Measurements from ENCODE around the gene SYNE3. TPM values are rescaled to one million over a fixed set of nuclear protein-coding genes. Genes with fewer than 3 reads are reported as not detected.

Gene SYNE3
- total RNA-seq, 1 donor from 2014 or later = 42.6 TPM

DNA sequence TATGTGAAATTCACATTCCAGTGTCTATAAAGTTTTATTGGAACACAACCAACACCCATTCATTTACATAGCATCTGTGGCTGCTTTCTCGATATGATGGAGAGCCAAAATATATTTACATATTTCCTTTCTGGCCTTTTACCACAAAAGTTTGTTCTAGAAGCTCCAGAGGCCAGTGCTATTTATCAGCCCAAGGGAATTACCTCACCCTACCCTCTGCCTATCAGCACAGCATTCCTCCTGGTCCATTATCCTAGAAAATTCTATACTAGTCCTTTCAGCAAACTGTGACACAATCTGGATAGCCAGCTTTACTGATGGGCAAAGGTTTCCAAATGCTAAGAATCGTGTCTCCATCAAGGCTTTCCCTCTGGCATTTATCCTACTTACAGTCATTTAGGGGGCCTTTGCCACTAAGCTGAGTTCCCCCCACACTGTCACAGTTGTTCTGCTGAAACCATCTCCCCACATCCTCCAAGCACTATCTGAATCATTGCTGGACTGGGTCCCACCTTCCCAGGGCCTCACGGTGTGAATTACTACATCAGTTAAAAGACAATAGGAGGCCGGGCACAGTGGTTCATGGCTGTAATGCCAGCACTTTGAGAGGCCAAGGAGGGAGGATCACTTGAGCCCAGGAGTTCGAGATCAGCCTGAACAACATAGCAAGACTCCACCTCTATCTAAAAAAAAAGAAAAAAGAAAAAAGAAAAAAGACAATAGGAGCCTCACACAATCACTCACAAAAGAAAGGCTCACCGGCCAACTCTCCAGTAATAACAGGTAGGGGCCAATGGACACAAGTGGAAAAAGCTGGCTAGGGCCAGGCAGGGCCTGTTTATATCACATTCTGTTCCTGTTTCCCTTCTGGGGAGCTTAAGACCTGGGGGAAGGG is 12.1 kb downstream of the SYNE3 start:
- Mint-ChIP-seq H3K27me3 (ENCODE audit: insufficient read depth) (no peaks in the 10 kb centered on the region), H3K27ac (peak overlapping the region; percentile 91), H3K4me3 (no peak overlapping the region), H3K9me3 (no peaks in the 10 kb centered on the region), H3K36me3 (ENCODE audit: low read depth) (peaks cover 29% of the 10 kb centered on the region), H3K4me1 (ENCODE audit: low read depth) (peaks cover 86% of the 10 kb centered on the region)
- intact Hi-C loops (cut with micrococcal nuclease) = loop anchor here (1.0 kb wide), 3 partner anchors 8 to 19 kb away; partner anchors contain the start of gene SYNE3
- DNase-seq (ENCODE audit: low spot score) = no peak

DNA sequence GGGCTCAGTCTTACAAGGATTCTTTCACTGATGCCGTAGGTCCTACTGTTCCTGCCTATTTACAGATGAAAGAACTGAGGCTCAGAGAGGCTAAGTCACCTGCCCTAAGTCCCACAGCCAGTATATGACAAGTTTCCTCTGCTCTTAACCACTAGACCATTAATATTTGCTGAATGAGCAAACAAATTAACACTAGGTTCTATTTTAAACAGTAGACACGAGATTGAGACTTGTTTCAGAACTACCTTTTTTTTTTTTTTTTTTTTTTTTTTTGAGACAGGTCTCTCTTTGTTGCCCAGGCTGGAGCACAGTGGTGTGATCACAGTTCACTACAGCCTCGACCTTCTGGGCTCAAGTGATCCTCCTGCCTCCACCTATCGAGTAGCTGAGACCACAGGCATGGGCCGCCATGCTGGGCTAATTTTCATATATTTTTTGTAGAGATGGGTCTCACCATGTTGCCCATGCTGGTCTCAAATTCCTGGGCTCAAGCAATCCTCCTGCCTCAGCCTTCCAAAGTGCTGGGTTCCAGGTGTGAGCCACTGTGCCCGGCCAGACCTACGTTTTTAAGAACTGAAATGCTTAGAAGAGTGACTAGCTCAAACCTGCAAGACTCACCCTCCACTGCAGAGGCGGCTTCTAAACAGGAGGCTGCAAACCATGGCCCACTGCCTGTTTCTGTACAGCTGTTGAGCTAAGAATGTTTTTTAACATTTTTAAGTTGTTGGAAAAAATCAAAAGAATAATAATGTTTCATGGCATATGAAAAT is 12.9 kb downstream of the SYNE3 start:
- Mint-ChIP-seq H3K4me3 (no peak overlapping the region), H3K36me3 (ENCODE audit: low read depth) (peaks cover 27% of the 10 kb centered on the region), H3K9me3 (no peaks in the 10 kb centered on the region), H3K27ac (peak overlapping the region; percentile 29), H3K4me1 (ENCODE audit: low read depth) (peaks cover 87% of the 10 kb centered on the region), H3K27me3 (ENCODE audit: insufficient read depth) (no peaks in the 10 kb centered on the region)
- intact Hi-C loops (cut with micrococcal nuclease) = loop anchor here (1.0 kb wide), 3 partner anchors 7 to 20 kb away; partner anchors contain the start of gene SYNE3
- no peak for DNase-seq (ENCODE audit: low spot score)

GRCh38 chr14:95502381-95502950 is 14.0 kb downstream of the SYNE3 start:
- Mint-ChIP-seq H3K4me1 (ENCODE audit: low read depth) (peaks cover 80% of the 10 kb centered on the region), H3K36me3 (ENCODE audit: low read depth) (peaks cover 22% of the 10 kb centered on the region), H3K9me3 (no peaks in the 10 kb centered on the region), H3K27ac (peak overlapping the region; percentile 34), H3K27me3 (ENCODE audit: insufficient read depth) (no peaks in the 10 kb centered on the region), H3K4me3 (no peak overlapping the region)
- intact Hi-C loops (cut with micrococcal nuclease) = no loop called here
- no peak for DNase-seq (ENCODE audit: low spot score)

GRCh38 chr14:95500772-95501401 is 15.6 kb downstream of the SYNE3 start:
- Mint-ChIP-seq H3K4me1 (ENCODE audit: low read depth) (peaks cover 80% of the 10 kb centered on the region), H3K36me3 (ENCODE audit: low read depth) (peaks cover 22% of the 10 kb centered on the region), H3K9me3 (no peaks in the 10 kb centered on the region), H3K4me3 (no peak overlapping the region), H3K27me3 (ENCODE audit: insufficient read depth) (no peaks in the 10 kb centered on the region), H3K27ac (peak overlapping the region; percentile 53)
- intact Hi-C loops (cut with micrococcal nuclease) = no loop called here
- DNase-seq (ENCODE audit: low spot score) = no peak

DNA sequence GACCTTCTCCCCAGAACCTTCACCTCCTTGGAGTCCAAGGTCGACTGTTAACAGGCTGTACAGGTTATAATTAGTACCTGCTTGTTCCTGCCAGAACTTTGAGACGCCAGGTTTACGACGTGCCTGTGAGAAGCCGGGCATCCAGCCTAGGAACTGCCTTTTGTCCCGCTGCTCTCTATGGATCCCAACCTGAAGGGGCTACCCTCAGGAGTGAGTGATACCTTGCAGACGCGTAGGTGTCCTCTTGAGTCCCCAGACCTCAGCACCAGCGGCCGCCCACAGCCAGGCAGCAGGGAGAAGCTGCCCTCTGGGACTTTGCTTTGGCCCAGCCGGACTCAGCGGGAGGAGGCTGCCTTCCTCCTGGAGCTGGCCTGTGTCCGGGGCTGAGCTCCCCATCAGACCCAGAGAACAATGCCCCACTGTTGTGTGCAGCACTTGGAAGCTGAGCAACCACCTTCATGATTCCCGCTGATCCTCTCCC is 16.2 kb downstream of the SYNE3 start:
- no peak for DNase-seq (ENCODE audit: low spot score)
- no peaks in the 10 kb centered on the region for H3K9me3 Mint-ChIP-seq
- no peaks in the 10 kb centered on the region for H3K27me3 Mint-ChIP-seq (ENCODE audit: insufficient read depth)
- H3K4me3 Mint-ChIP-seq = no peak overlapping the region
- peaks cover 80% of the 10 kb centered on the region for H3K4me1 Mint-ChIP-seq (ENCODE audit: low read depth)
- peak overlapping the region; percentile 53 for H3K27ac Mint-ChIP-seq
- intact Hi-C loops (cut with micrococcal nuclease) = no loop called here
- H3K36me3 Mint-ChIP-seq (ENCODE audit: low read depth) = peaks cover 21% of the 10 kb centered on the region

- no peak overlapping the region for H3K4me3 Mint-ChIP-seq
- intact Hi-C loops (cut with micrococcal nuclease) = loop anchor here (1.0 kb wide), 3 partner anchors 17 to 57 kb away; partner anchors contain the start of gene SYNE3
- no peaks in the 10 kb centered on the region for H3K27me3 Mint-ChIP-seq (ENCODE audit: insufficient read depth)
- H3K36me3 Mint-ChIP-seq (ENCODE audit: low read depth) = peaks cover 21% of the 10 kb centered on the region
- H3K4me1 Mint-ChIP-seq (ENCODE audit: low read depth) = peaks cover 79% of the 10 kb centered on the region
- peak overlapping the region; percentile 68 for H3K27ac Mint-ChIP-seq
- no peaks in the 10 kb centered on the region for H3K9me3 Mint-ChIP-seq
- DNase-seq (ENCODE audit: low spot score) = no peak
Observed at GRCh38 chr14:95499354-95499750, 17.1 kb downstream of the SYNE3 start.

GRCh38 chr14:95498622-95499353 is 17.7 kb downstream of the SYNE3 start:
- intact Hi-C loops (cut with micrococcal nuclease) = loop anchor here (1.0 kb wide), 4 partner anchors 9 to 56 kb away; partner anchors contain the start of gene SYNE3
- H3K4me1 Mint-ChIP-seq (ENCODE audit: low read depth) = peaks cover 78% of the 10 kb centered on the region
- no peak for DNase-seq (ENCODE audit: low spot score)
- no peaks in the 10 kb centered on the region for H3K27me3 Mint-ChIP-seq (ENCODE audit: insufficient read depth)
- H3K9me3 Mint-ChIP-seq = no peaks in the 10 kb centered on the region
- H3K27ac Mint-ChIP-seq = no peak overlapping the region
- H3K36me3 Mint-ChIP-seq (ENCODE audit: low read depth) = peaks cover 21% of the 10 kb centered on the region
- no peak overlapping the region for H3K4me3 Mint-ChIP-seq

DNA sequence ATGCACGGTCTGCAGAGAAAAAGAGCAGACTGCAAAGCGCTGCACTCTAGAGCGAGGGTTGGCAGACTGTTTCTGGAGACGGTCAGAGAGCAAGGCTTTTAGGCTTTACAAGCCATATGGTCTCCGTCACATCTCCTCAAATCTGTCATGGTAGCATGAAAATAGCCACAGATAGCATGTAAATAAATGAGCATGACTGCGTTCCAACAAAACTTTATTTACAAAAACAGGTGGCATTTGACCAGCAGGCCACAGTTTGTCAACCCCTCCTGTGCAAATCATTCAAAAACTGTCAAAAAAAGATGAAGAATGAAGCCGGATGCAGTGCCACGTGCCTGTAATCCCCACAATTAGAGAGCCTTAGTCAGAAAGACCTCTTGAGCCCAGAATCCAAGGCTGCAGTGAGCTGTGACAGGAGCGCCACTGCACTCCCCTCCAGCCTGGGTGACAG is 18.9 kb downstream of the SYNE3 start:
- peak overlapping the region; percentile 61 for H3K27ac Mint-ChIP-seq
- H3K4me3 Mint-ChIP-seq = no peak overlapping the region
- intact Hi-C loops (cut with micrococcal nuclease) = loop anchor here (1.0 kb wide), 1 partner anchor 10 kb away; no protein-coding TSS in a partner anchor
- peaks cover 18% of the 10 kb centered on the region for H3K36me3 Mint-ChIP-seq (ENCODE audit: low read depth)
- H3K9me3 Mint-ChIP-seq = no peaks in the 10 kb centered on the region
- H3K27me3 Mint-ChIP-seq (ENCODE audit: insufficient read depth) = no peaks in the 10 kb centered on the region
- H3K4me1 Mint-ChIP-seq (ENCODE audit: low read depth) = peaks cover 66% of the 10 kb centered on the region
- no peak for DNase-seq (ENCODE audit: low spot score)

- Mint-ChIP-seq H3K27me3 (ENCODE audit: insufficient read depth) (no peaks in the 10 kb centered on the region), H3K27ac (peak overlapping the region; percentile 94), H3K9me3 (peaks cover 6% of the 10 kb centered on the region), H3K36me3 (ENCODE audit: low read depth) (peaks cover 25% of the 10 kb centered on the region), H3K4me3 (peak overlapping the region; percentile 53), H3K4me1 (ENCODE audit: low read depth) (peaks cover 62% of the 10 kb centered on the region)
- DNase-seq (ENCODE audit: low spot score) = no peak
- intact Hi-C loops (cut with micrococcal nuclease) = loop anchor here (1.0 kb wide), 2 partner anchors 8 to 16 kb away; no protein-coding TSS in a partner anchor
Observed at GRCh38 chr14:95496690-95497259, 19.7 kb downstream of the SYNE3 start.

DNA sequence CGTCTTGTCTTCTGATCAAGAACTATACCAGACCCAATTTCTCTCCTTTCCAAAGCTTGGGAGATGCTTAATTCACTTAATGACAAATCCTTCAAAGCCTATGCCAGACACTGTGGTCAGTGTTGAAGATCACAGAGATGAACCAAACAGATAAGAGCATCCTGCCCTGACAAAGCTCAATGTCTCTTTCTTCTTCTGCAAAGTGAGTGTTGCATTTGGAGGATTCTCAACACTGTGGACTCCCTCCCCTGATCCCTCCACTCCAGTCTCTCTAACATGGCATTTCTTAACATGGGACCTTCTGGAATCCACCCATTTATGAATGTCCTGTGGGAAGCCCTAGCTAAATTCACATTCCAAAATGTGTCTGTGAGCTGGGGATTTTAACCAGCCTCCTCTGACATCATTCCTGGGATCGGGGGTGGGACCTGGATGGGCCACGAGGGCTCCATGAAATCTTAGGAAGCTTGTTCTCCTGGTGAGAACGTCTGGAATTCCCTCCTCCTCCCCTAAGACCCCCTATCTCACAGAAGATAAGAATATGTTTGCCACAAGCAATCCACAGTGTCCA is 20.3 kb downstream of the SYNE3 start:
- Mint-ChIP-seq H3K9me3 (peaks cover 7% of the 10 kb centered on the region), H3K27ac (peak overlapping the region; percentile 94), H3K4me3 (peak overlapping the region; percentile 53), H3K4me1 (ENCODE audit: low read depth) (peaks cover 62% of the 10 kb centered on the region), H3K27me3 (ENCODE audit: insufficient read depth) (no peaks in the 10 kb centered on the region), H3K36me3 (ENCODE audit: low read depth) (peaks cover 28% of the 10 kb centered on the region)
- intact Hi-C loops (cut with micrococcal nuclease) = loop anchor here (1.0 kb wide), 2 partner anchors 8 to 16 kb away; no protein-coding TSS in a partner anchor
- DNase-seq (ENCODE audit: low spot score) = no peak

GRCh38 chr14:95495538-95496025 is 20.9 kb downstream of the SYNE3 start:
- DNase-seq (ENCODE audit: low spot score) = no peak
- Mint-ChIP-seq H3K9me3 (peaks cover 7% of the 10 kb centered on the region), H3K36me3 (ENCODE audit: low read depth) (peaks cover 25% of the 10 kb centered on the region), H3K4me1 (ENCODE audit: low read depth) (peaks cover 62% of the 10 kb centered on the region), H3K27ac (peak overlapping the region; percentile 94), H3K27me3 (ENCODE audit: insufficient read depth) (no peaks in the 10 kb centered on the region), H3K4me3 (peak overlapping the region; percentile 60)
- intact Hi-C loops (cut with micrococcal nuclease) = loop anchor here (1.0 kb wide), 2 partner anchors 9 to 15 kb away; no protein-coding TSS in a partner anchor
